Right lobe of liver (tissue), 6 donors: Measurements from ENCODE around the gene PM20D1. TPM values are rescaled to one million over a fixed set of nuclear protein-coding genes. Genes with fewer than 3 reads are reported as not detected.
A peak's percentile ranks its signal among the peaks of the same experiment; 100 is the strongest.

Experiments used
- ATAC-seq, 4 donors: fragments of 200-7000 bp; cut with Tn5 transposase; one replicate each; pipeline ENCODE4 v1.9.1; 2020; ENCODE audit warnings: mild to moderate bottlenecking in 4 of 4, moderate library complexity in 4 of 4
- DNase-seq, 3 donors: peaks; one replicate each; pipeline ENCODE4 v3.0.0-alpha.2; 2020
- H3K27ac ChIP-seq, 3 donors: fragments of 200-600 bp; one replicate each; pipeline ENCODE4 v1.8.0; 2022
- H3K27me3 ChIP-seq, 2 donors: fragments of 200-600 bp; one replicate each; pipeline ENCODE4 v1.8.0; 2022
- H3K36me3 ChIP-seq, 4 donors: fragments of 200-600 bp; sonication (generic) in 1 of 4; one replicate each; pipeline versions ENCODE4 v1.5.1 to v1.8.0; 2017 to 2022; ENCODE audit warnings: control low read depth in 1 of 4
- H3K4me1 ChIP-seq, 4 donors: fragments of 200-600 bp; sonication (generic) in 1 of 4; one replicate each; pipeline versions ENCODE4 v1.5.1 to v1.8.0; 2017 to 2022; ENCODE audit warnings: control low read depth in 1 of 4
- H3K4me3 ChIP-seq, 3 donors: fragments of 200-600 bp; one replicate each; pipeline ENCODE4 v1.8.0; 2022
- H3K9me3 ChIP-seq, 4 donors: fragments of 200-600 bp; sonication (generic) in 1 of 4; one replicate each; pipeline versions ENCODE4 v1.5.1 to v1.8.0; 2017 to 2022; ENCODE audit warnings: control low read depth in 1 of 4
- POLR2A ChIP-seq: fragments of 450-650 bp; IDR thresholded peaks from one replicate; pipeline ENCODE4 v1.6.1; 2017; ENCODE audit warnings: antibody characterized with exemption, mild to moderate bottlenecking
- WGBS: methylation state at CpG from one replicate; pipeline ENCODE4 v1.1.6; 2018; ENCODE audit warnings: low coverage, low lambda C conversion rate; ENCODE audit not compliant: insufficient coverage; ENCODE audit errors: missing lambda C conversion rate; 5-methylcytosine and 5-hydroxymethylcytosine counted together
- intact Hi-C, 2 donors: fragments of 100-400 bp; cut with DNase I; formaldehyde crosslinking; loops; one replicate each; pipeline versions ENCODE4 v1.11.2 to v1.14.1; 2022
- total RNA-seq, 6 experiments: library from RNA; depleted of rRNA in 2 of 6; stranded (reverse); fragments of >200 nt in 2 of 6; fragmentation: NEBNext Ultra II Directional in 3 of 6; extraction: Animal tissue kit (Norgen Biotek cat#: 25700) in 3 of 6; gene quantifications; one replicate each; pipeline versions ENCODE4 v1.1.0 to v1.2.4, GENCODE V29; 2016 to 2023
- TF ChIP-seq, protein P1 (sequence below), 4 donors: fragments of 200-600 bp in 3 of 4; fragments of 450-650 bp in 1 of 4; IDR thresholded peaks; one replicate each; pipeline versions ENCODE4 v1.5.1 to v1.8.0; 2016 to 2022; ENCODE audit warnings: antibody characterized with exemption in 4 of 4, mild to moderate bottlenecking in 2 of 4
- donor health status: DM: no; HTN: yes; CAD: no.
- donor health status: DM: no; HTN: no; CAD: no.
- donor health status: DM: no; HTN: no; CAD: no.
- donor health status: DM: no; HTN: yes; CAD: no.
- donor health status: DM: no; HTN: yes; CAD: no.

The PM20D1 gene
- total RNA-seq, 6 experiments from 2014 or later, result 0.12 to 0.42 (median 0.15) TPM; not detected in 2

DNA sequence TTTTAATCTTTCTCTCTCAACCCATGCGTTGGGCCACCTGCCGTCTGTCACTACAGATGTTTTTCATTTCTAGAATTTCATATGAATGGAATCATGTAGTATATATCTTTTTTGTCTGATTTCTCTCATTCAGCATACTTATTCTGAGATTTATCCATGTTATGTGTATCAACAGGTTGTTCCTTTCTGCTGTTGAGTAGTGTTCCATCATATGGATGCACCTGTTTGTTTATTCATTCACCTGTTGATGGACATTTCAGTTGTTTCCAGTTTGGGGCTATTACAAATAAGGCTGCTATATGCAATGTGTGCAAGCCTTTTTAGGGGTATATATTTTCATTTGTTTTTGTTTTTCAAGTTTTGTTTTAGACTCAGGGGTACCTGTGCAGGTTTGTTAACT lies 27.5 kb downstream of the PM20D1 start:
- H3K27me3 ChIP-seq, result no peaks in the 10 kb centered on the region
- TF ChIP-seq, protein P1, sequence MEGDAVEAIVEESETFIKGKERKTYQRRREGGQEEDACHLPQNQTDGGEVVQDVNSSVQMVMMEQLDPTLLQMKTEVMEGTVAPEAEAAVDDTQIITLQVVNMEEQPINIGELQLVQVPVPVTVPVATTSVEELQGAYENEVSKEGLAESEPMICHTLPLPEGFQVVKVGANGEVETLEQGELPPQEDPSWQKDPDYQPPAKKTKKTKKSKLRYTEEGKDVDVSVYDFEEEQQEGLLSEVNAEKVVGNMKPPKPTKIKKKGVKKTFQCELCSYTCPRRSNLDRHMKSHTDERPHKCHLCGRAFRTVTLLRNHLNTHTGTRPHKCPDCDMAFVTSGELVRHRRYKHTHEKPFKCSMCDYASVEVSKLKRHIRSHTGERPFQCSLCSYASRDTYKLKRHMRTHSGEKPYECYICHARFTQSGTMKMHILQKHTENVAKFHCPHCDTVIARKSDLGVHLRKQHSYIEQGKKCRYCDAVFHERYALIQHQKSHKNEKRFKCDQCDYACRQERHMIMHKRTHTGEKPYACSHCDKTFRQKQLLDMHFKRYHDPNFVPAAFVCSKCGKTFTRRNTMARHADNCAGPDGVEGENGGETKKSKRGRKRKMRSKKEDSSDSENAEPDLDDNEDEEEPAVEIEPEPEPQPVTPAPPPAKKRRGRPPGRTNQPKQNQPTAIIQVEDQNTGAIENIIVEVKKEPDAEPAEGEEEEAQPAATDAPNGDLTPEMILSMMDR (IDR thresholded peaks at IDR 0.05), result no peak
- no peak for TF ChIP-seq POLR2A
- H3K4me1 ChIP-seq, result peaks cover 0 to 5% (median 0%) of the 10 kb centered on the region in 4 donors
- no peak overlapping the region for H3K27ac ChIP-seq
- no peak overlapping the region for H3K4me3 ChIP-seq
- no peaks in the 10 kb centered on the region for H3K36me3 ChIP-seq
- intact Hi-C loops, result no loop called here
- no peak for ATAC-seq
- no peaks in the 10 kb centered on the region for H3K9me3 ChIP-seq
- WGBS, result 89% methylated on average over 2 of the region's 2 CpGs
- no peak for DNase-seq

DNA sequence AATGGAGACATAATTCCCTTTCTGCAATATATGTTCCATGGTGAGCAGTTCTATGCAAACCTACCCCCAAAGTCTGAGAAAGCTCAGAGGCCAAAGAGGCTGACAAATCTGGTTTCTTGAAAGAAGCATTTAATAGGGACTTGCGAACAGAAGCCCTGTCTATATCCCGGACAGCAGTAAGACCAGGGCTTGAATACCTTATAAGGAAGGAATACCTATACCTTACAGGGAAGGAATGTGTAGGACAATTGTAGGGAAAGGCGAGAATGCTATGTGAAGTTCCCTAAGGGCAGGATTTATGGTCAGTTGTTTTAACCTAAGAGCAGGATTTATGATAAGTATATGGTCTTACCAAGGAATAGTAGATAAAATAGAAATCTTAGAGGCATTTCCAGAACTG lies 31.9 kb downstream of the PM20D1 start:
- 91% methylated on average over 3 of the region's 3 CpGs for WGBS
- no peak for TF ChIP-seq POLR2A
- TF ChIP-seq, protein P1 (IDR thresholded peaks at IDR 0.05), result no peak
- Histone ChIP-seq H3K27ac (no peak overlapping the region), H3K4me3 (no peak overlapping the region), H3K4me1 (peaks cover 0 to 5% (median 0%) of the 10 kb centered on the region in 4 donors), H3K36me3 (no peaks in the 10 kb centered on the region), H3K27me3 (no peaks in the 10 kb centered on the region), H3K9me3 (no peaks in the 10 kb centered on the region)
- intact Hi-C loops, result no loop called here
- no peak for ATAC-seq
- no peak for DNase-seq

DNA sequence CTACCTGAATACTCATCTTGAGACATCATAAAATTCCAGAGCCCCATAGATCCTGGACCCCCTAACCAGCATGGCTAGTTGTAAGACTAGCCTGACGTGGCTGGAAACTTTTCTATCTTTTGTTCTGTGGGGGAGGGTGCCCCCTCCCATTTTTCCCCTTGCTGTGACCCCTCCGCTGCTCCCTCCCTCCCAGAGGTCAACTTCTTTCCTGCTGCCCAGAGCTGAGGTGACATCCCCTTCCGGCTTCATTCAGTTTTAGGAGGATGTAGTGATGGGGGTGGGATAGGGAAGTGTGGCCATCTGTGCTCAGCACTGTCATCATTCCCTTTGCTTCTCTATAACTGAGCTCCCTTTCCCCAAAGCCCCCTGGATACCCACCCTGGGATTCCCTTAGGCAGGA lies 32.6 kb downstream of the PM20D1 start:
- ATAC-seq (no peak), DNase-seq (no peak)
- H3K4me3 ChIP-seq, result no peak overlapping the region
- H3K9me3 ChIP-seq, result no peaks in the 10 kb centered on the region
- TF ChIP-seq POLR2A, result no peak
- TF ChIP-seq, protein P1 (IDR thresholded peaks at IDR 0.05), result no peak
- H3K36me3 ChIP-seq, result no peaks in the 10 kb centered on the region
- intact Hi-C loops, result no loop called here
- no peak overlapping the region for H3K27ac ChIP-seq
- WGBS, result 56% methylated on average over 3 of the region's 3 CpGs
- no peaks in the 10 kb centered on the region for H3K27me3 ChIP-seq
- peaks cover 0 to 5% (median 0%) of the 10 kb centered on the region in 4 donors for H3K4me1 ChIP-seq

DNA sequence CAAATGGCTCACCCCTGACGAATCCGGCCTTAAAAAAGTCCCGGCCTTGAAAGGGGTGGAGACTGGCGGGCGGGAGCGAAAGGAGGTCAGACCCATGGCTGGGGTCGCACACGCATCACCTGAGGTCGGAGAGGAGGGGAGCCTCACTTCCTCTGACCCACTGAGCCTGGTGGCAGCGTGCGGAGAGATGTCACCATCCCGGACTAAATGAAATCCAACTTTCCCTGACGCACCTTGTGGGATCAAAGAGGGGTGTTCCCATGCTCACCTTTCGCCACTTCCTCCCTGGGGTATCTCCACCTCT lies 36.2 kb downstream of the PM20D1 start:
- Histone ChIP-seq H3K36me3 (no peaks in the 10 kb centered on the region), H3K27ac (peak overlapping the region in 2 of 3 donors; percentile 54 to 79), H3K27me3 (no peaks in the 10 kb centered on the region), H3K4me3 (peak overlapping the region; percentile 71 to 91 (median 79)), H3K9me3 (no peaks in the 10 kb centered on the region), H3K4me1 (peaks cover 0 to 5% (median 0%) of the 10 kb centered on the region in 4 donors)
- intact Hi-C loops, result no loop called here
- no peak for TF ChIP-seq POLR2A
- TF ChIP-seq, protein P1 (IDR thresholded peaks at IDR 0.05), result no peak
- ATAC-seq (no peak), DNase-seq (no peak)
- WGBS, result 9% methylated on average over 12 of the region's 14 CpGs
